WTC11 (cell line): Measurements from ENCODE around the gene GSG1L.

ENCODE experiments used
- ATF1 ChIP-seq: sonication (generic); formaldehyde crosslinking; IDR thresholded peaks from 2 replicates; pipeline ENCODE4 v1.8.1; 2023; ENCODE audit warnings: mild to moderate bottlenecking, moderate library complexity, missing genetic modification reagents
- CBFB ChIP-seq: sonication (generic); formaldehyde crosslinking; IDR thresholded peaks from 2 replicates; pipeline ENCODE4 v1.8.1; 2022; ENCODE audit warnings: mild to moderate bottlenecking, low read depth, missing genetic modification reagents
- CTCF ChIP-seq: fragments of 200-600 bp; IDR thresholded peaks from 2 replicates; pipeline ENCODE4 v1.8.0; 2022; ENCODE audit warnings: antibody characterized with exemption
- MAX ChIP-seq: sonication (generic); formaldehyde crosslinking; IDR thresholded peaks from 2 replicates; pipeline ENCODE4 v1.8.0; 2022; ENCODE audit warnings: mild to moderate bottlenecking, missing genetic modification reagents
- MXD4 ChIP-seq: fragments of 250-450 bp; sonication (Bioruptor Pico); IDR thresholded peaks from 2 replicates; pipeline ENCODE4 v1.8.0; 2021; ENCODE audit warnings: mild to moderate bottlenecking, moderate library complexity, borderline replicate concordance
- USF1 ChIP-seq: sonication (generic); formaldehyde crosslinking; IDR thresholded peaks from 2 replicates; pipeline ENCODE4 v1.8.0; 2022; ENCODE audit warnings: mild to moderate bottlenecking, missing genetic modification reagents
- USF2 ChIP-seq: sonication (generic); formaldehyde crosslinking; IDR thresholded peaks from 2 replicates; pipeline ENCODE4 v1.8.1; 2023; ENCODE audit warnings: mild to moderate bottlenecking, missing genetic modification reagents, moderate library complexity

GRCh38 chr16:27785307-27785678, 278.2 kb downstream of the GSG1L start:
- TF ChIP-seq CTCF (no peak), ATF1 (CRISPR knock-in tag) (no peak), MAX (CRISPR knock-in tag) (no peak), CBFB (no peak), MXD4 (CRISPR knock-in tag) (no peak), USF2 (CRISPR knock-in tag) (no peak), USF1 (CRISPR knock-in tag) (no peak)
